Activated T-cell treated with anti-CD3 and anti-CD28 coated beads for 4 hours (primary cell): Measurements from ENCODE around the gene NOS1.

ENCODE experiments used
- DNase-seq: peaks from one replicate; pipeline ENCODE4 v3.0.0-alpha.2; 2020

The NOS1 gene

GRCh38 chr12:117363056-117363662 is 1.7 kb upstream of the NOS1 start:
- no peak for DNase-seq

GRCh38 chr12:117362391-117362790 is 965 bp upstream of the NOS1 start:
- no peak for DNase-seq

GRCh38 chr12:117361905-117362304 is 479 bp upstream of the NOS1 start:
- no peak for DNase-seq

- no peak for DNase-seq
Measured at GRCh38 chr12:117360551-117361346, 677 bp downstream of the NOS1 start.

GRCh38 chr12:117360222-117360550 is 1.2 kb downstream of the NOS1 start:
- DNase-seq = no peak

- no peak for DNase-seq
Measured at GRCh38 chr12:117359029-117359845, 2.2 kb downstream of the NOS1 start.

- DNase-seq = no peak
Measured at GRCh38 chr12:117356048-117356447, 5.4 kb downstream of the NOS1 start.

- no peak for DNase-seq
Measured at GRCh38 chr12:117352883-117353282, 8.5 kb downstream of the NOS1 start.

- DNase-seq = no peak
Measured at GRCh38 chr12:117352206-117352605, 9.2 kb downstream of the NOS1 start.

GRCh38 chr12:117350140-117350539 is 11.3 kb downstream of the NOS1 start:
- DNase-seq = no peak

- DNase-seq = no peak
Measured at GRCh38 chr12:117347588-117347987, 13.8 kb downstream of the NOS1 start.

- DNase-seq = no peak
Measured at GRCh38 chr12:117344716-117345115, 16.7 kb downstream of the NOS1 start.

GRCh38 chr12:117343849-117344248 is 17.6 kb downstream of the NOS1 start:
- DNase-seq = no peak

GRCh38 chr12:117343296-117343695 is 18.1 kb downstream of the NOS1 start:
- no peak for DNase-seq

GRCh38 chr12:117342682-117343081 is 18.7 kb downstream of the NOS1 start:
- DNase-seq = no peak

GRCh38 chr12:117342247-117342646 is 19.2 kb downstream of the NOS1 start:
- DNase-seq = no peak

GRCh38 chr12:117339104-117339503 is 22.3 kb downstream of the NOS1 start:
- no peak for DNase-seq

- DNase-seq = no peak
Measured at GRCh38 chr12:117334855-117335587, 26.4 kb downstream of the NOS1 start.

GRCh38 chr12:117334051-117334450 is 27.4 kb downstream of the NOS1 start:
- no peak for DNase-seq

GRCh38 chr12:117333331-117333881 is 28.0 kb downstream of the NOS1 start:
- DNase-seq = no peak

- no peak for DNase-seq
Measured at GRCh38 chr12:117331691-117332090, 29.7 kb downstream of the NOS1 start.

GRCh38 chr12:117330441-117331113 is 30.8 kb downstream of the NOS1 start:
- no peak for DNase-seq
